GM19035 (cell line): Measurements from ENCODE around the gene GSG1L.

Source experiments
- ATAC-seq: cut with Tn5 transposase; IDR thresholded peaks from one replicate; pipeline ENCODE4 v1.9.1; 2021; ENCODE audit not compliant: unreplicated experiment

GSG1L gene

DNA sequence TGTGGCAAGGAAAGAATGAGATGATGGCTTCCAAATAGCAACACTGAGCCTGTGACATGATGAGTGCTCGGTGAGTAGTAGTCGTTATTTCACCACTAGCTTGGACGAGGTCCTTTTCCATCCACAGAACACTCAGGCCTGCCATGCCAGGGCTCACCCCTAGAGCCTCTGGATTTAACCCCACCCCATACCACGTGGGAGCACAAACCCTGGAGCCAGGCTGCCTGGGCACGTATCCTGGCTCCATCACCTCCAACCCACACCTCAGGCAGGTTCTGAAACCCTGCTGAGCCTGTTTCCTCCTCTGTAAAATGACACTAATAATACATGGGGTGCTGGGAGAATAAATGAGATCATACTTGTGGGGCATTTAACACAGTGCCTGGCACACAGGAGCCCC is 321.2 kb downstream of the GSG1L start:
- no peak for ATAC-seq

DNA sequence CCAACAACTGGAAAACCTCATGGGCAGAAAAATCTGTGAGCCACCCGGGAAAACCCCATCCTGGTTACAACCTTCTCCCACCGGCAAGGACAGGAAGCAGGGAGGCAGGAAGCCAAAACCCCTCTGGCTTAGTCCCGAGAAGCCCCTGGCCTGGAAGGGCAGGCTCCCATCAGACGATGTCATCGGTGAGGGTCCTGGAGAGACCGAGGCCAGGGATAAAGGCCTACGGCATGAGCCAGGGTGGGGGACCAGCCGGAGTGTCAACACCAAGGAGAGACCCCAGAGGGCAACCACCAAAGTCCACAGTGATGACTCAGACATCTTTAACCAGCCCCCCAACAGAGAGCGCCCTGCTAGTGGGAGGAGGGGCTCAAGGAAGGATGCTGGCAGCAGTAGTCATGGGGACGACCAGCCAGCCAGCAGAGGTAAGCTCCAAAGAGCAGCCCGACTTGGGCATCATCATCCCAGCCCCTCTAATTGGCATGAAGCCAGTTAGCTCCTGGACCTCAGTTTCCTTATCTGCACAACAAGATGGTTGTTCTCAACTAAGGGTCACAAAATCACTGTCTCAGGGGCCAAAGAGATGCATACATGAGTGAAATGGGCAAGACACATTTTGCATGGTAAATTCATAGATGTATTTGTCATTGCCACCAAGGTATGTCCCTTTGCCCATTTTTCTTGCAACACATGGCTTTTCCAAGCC is 322.9 kb downstream of the GSG1L start:
- no peak for ATAC-seq

DNA sequence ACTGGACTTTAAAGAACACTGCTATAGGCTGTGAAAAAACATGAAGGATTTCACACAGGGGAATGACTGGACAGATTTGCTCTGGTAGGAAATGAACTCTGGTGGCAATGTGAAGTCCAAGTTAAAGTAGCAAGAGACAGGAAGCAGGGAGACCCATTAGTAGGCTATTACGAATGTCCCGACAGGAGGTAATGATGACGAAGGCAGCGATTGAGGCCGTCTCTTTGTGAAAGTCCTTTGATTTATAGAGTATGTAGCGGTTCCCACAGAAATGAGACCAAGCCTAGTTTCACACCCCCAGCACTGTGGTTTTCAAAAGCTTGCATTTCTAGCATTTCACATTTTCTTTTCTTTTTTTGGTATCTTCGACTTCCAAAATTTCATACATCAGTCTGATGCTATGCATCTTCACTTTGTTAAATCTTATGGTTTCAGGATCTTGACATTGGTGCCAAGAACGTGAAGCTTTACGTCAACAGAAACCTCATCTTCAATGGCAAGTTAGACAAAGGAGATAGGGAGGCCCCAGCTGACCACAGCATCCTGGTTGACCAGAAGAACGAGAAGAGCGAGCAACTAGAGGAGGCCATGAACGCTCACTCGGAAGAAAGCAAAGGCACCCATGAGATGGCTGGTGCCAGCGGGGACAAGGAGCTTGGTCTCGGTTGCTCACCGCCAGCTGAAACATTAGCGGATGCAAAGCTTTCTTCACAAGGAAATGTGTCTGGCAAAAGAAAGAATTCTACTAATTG is 323.7 kb downstream of the GSG1L start:
- ATAC-seq: no peak

DNA sequence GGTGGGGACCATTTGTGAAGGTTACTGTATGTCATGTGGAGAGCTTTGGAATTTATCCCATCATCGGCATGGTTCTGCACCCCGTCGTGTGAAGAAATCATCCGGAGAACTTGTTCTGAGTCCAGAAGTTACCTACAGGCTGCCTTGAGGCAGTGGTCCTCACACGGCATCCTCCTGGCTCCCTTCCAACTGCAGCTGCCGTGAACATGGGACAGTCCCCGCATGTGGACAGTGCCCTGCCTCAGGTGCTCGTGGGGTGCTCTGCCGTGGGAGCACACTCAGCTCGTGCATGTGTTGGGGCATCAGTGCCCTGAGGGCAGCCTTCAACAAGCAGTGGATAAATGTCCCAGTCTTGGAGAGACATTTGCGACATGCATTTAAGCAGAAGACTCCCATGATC is 324.9 kb downstream of the GSG1L start:
- no peak for ATAC-seq
